Rectal smooth muscle tissue (tissue), 1 donor: ENCODE results near the gene DOCK10.

Experiments
- H3K27ac ChIP-seq: one replicate; pipeline ENCODE4 v1.7.0; 2013; ENCODE audit warnings: low read depth, low read length, inconsistent platforms
- H3K27me3 ChIP-seq: one replicate; pipeline ENCODE4 v1.7.0; 2013; ENCODE audit warnings: low read length; ENCODE audit not compliant: control insufficient read depth, insufficient read depth
- H3K36me3 ChIP-seq: one replicate; pipeline ENCODE4 v1.7.0; 2013; ENCODE audit warnings: low read length; ENCODE audit not compliant: control insufficient read depth, insufficient read depth
- H3K4me1 ChIP-seq: one replicate; pipeline ENCODE4 v1.7.0; 2013; ENCODE audit warnings: low read length; ENCODE audit not compliant: control insufficient read depth, insufficient read depth
- H3K4me3 ChIP-seq: one replicate; pipeline ENCODE4 v1.7.0; 2013; ENCODE audit warnings: low read length
- H3K9ac ChIP-seq: one replicate; pipeline ENCODE4 v1.7.0; 2013; ENCODE audit warnings: low read length

DOCK10 gene

GRCh38 chr2:224731665-224732064 lies 310.6 kb downstream of the DOCK10 start:
- no peaks in the 10 kb centered on the region for H3K36me3 ChIP-seq
- H3K9ac ChIP-seq: no peak overlapping the region
- H3K27me3 ChIP-seq: no peaks in the 10 kb centered on the region
- no peaks in the 10 kb centered on the region for H3K4me1 ChIP-seq
- H3K27ac ChIP-seq: no peak overlapping the region
- no peak overlapping the region for H3K4me3 ChIP-seq

DNA sequence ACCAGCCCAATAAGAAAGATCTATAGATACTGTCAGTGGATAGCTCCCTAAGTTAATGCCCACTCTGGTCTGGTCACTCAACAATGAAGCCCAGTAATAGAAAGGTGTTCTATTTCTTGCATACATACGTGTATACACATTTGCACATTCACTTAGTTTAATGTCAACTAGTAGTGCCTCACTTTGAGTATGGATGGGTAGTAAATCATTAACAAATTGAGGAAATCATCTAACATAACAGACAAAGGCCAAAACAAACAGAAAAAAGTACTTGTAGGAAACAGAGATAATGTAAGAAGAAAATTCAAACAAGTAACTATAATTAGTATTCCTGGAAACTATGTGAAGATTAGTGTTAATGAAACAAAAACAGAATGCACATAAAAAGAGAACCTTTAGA lies 312.8 kb downstream of the DOCK10 start:
- Histone ChIP-seq H3K9ac (no peak overlapping the region), H3K27ac (no peak overlapping the region), H3K4me1 (no peaks in the 10 kb centered on the region), H3K27me3 (no peaks in the 10 kb centered on the region), H3K4me3 (no peak overlapping the region), H3K36me3 (no peaks in the 10 kb centered on the region)

GRCh38 chr2:224724331-224724730 lies 317.9 kb downstream of the DOCK10 start:
- Histone ChIP-seq H3K4me1 (no peaks in the 10 kb centered on the region), H3K4me3 (no peak overlapping the region), H3K27me3 (no peaks in the 10 kb centered on the region), H3K27ac (no peak overlapping the region), H3K9ac (no peak overlapping the region), H3K36me3 (no peaks in the 10 kb centered on the region)

GRCh38 chr2:224723586-224724217 lies 318.6 kb downstream of the DOCK10 start:
- H3K27ac ChIP-seq: no peak overlapping the region
- no peak overlapping the region for H3K9ac ChIP-seq
- H3K27me3 ChIP-seq: no peaks in the 10 kb centered on the region
- H3K4me1 ChIP-seq: no peaks in the 10 kb centered on the region
- no peak overlapping the region for H3K4me3 ChIP-seq
- no peaks in the 10 kb centered on the region for H3K36me3 ChIP-seq

DNA sequence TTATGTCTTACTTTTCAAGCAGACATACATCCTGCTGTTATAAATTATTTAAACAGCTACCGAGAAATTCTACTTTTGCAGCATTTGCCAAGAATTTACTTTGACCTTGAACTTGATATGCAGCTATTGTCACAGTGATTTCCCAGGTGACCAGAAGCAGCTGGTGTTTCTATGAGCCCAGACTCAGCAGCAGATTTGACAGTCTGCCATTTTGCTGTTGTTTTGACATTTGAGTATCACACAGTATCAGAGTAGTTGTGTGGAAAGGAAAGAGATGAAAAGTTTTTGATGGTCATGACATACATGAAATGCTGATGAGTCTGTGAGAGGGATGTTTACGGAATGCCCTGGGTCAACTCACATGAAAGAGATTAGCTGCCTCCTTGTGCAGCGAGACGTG lies 319.5 kb downstream of the DOCK10 start:
- Histone ChIP-seq H3K36me3 (no peaks in the 10 kb centered on the region), H3K4me1 (no peaks in the 10 kb centered on the region), H3K27ac (no peak overlapping the region), H3K4me3 (no peak overlapping the region), H3K27me3 (no peaks in the 10 kb centered on the region), H3K9ac (no peak overlapping the region)

GRCh38 chr2:224722250-224722649 lies 320.0 kb downstream of the DOCK10 start:
- Histone ChIP-seq H3K4me1 (no peaks in the 10 kb centered on the region), H3K4me3 (no peak overlapping the region), H3K36me3 (no peaks in the 10 kb centered on the region), H3K27ac (no peak overlapping the region), H3K9ac (no peak overlapping the region), H3K27me3 (no peaks in the 10 kb centered on the region)

- Histone ChIP-seq H3K9ac (no peak overlapping the region), H3K36me3 (no peaks in the 10 kb centered on the region), H3K4me1 (no peaks in the 10 kb centered on the region), H3K27me3 (no peaks in the 10 kb centered on the region), H3K27ac (no peak overlapping the region), H3K4me3 (no peak overlapping the region)
Observed at GRCh38 chr2:224716921-224717320, 325.3 kb downstream of the DOCK10 start.

GRCh38 chr2:224716201-224716600 lies 326.1 kb downstream of the DOCK10 start, which contains the start of gene CCDC195:
Gene CCDC195, minus strand, starts transcription at chr2:224716365. Its CDS starts 0 bp downstream, at chr2:224716365.
- no peaks in the 10 kb centered on the region for H3K4me1 ChIP-seq
- H3K27ac ChIP-seq: no peak within 1 kb of the TSS
- H3K27me3 ChIP-seq: no peaks in the 10 kb centered on the region
- H3K36me3 ChIP-seq: no peaks in the 10 kb centered on the region
- no peak within 1 kb of the TSS for H3K9ac ChIP-seq
- H3K4me3 ChIP-seq: no peak within 1 kb of the TSS
